GM12878 (cell line): Measurements from ENCODE around the gene VWA3B. TPM values are rescaled to one million over a fixed set of nuclear protein-coding genes. Genes with fewer than 3 reads are reported as not detected.

Experiments
- ATAC-seq: fragments of 200-7000 bp; cut with Tn5 transposase; 3 replicates; pipeline ENCODE4 v1.9.1; 2020; ENCODE audit warnings: mild to moderate bottlenecking, moderate library complexity
- BruUV-seq: library from RNA; stranded (reverse); fragments of 400-500 nt; replicated peaks from 2 replicates; lab custom pipeline; 2021; lab: Mats Ljungman, UMichigan
- CTCF ChIA-PET: fragments of 300-600 bp; sonication (Branson Sonifier 250); formaldehyde crosslinking; extraction: SDS; loops from one replicate; lab custom pipeline; 2021; ENCODE audit warnings: inconsistent platforms; lab: Yijun Ruan, JAX
- POLR2A ChIA-PET: fragments of 350-600 bp; formaldehyde crosslinking; extraction: SDS; loops from one replicate; lab custom pipeline; 2021; ENCODE audit warnings: inconsistent platforms; lab: Charles Lee
- RAD21 ChIA-PET: fragments of 300-600 bp; sonication (Branson Sonifier 250); formaldehyde crosslinking; loops from one replicate; lab custom pipeline; 2023; ENCODE audit warnings: antibody characterized with exemption; ENCODE audit not compliant: unreplicated experiment; lab: Charles Lee
- SMC1A ChIA-PET: fragments of 300-600 bp; sonication (Branson Sonifier 250); formaldehyde crosslinking; loops from one replicate; lab custom pipeline; 2023; ENCODE audit not compliant: unreplicated experiment, uncharacterized antibody; lab: Charles Lee
- DNase-seq: peaks from one replicate; pipeline ENCODE4 v3.0.0-alpha.2; 2011; ENCODE audit warnings: low read depth, low spot score
- FAIRE-seq: peaks from 3 replicates; lab custom pipeline; 2011; peaks lifted over from hg19 to GRCh38; lab: Jason Lieb, UNC
- H2AFZ ChIP-seq: 2 replicates; pipeline ENCODE4 v1.6.0; 2011; ENCODE audit warnings: low read depth, low read length, control low read depth; ENCODE audit not compliant: control insufficient read depth
- H3K27ac ChIP-seq: 2 replicates; pipeline ENCODE4 v1.5.1; 2011; ENCODE audit warnings: control low read depth; ENCODE audit not compliant: control insufficient read depth, insufficient read depth
- H3K27me3 ChIP-seq, 2 experiments: replicated peaks in 1 of 2; 2 replicates each; pipeline versions ENCODE4 v1.6.0 to v1.6.1; 2011; ENCODE audit warnings: low read length in 1 of 2; ENCODE audit not compliant: control insufficient read depth in 2 of 2, insufficient read depth in 2 of 2
- H3K36me3 ChIP-seq, 2 experiments: 2 replicates each; pipeline ENCODE4 v1.5.1; 2011; ENCODE audit warnings: low read length in 1 of 2; ENCODE audit not compliant: control insufficient read depth in 2 of 2, insufficient read depth in 2 of 2
- H3K4me1 ChIP-seq: 2 replicates; pipeline ENCODE4 v1.6.1; 2011; ENCODE audit warnings: mild to moderate bottlenecking, low read length, moderate library complexity, mixed read lengths; ENCODE audit not compliant: control insufficient read depth, insufficient read depth
- H3K4me2 ChIP-seq: 2 replicates; pipeline ENCODE4 v1.6.0; 2011; ENCODE audit warnings: control low read depth; ENCODE audit not compliant: control insufficient read depth, insufficient read depth
- H3K4me3 ChIP-seq: fragments of 200-600 bp; sonication (generic); 2 replicates; pipeline ENCODE4 v1.5.1; 2016
- H3K79me2 ChIP-seq: 2 replicates; pipeline ENCODE4 v1.6.0; 2011; ENCODE audit warnings: low read length; ENCODE audit not compliant: control insufficient read depth, insufficient read depth
- H3K9ac ChIP-seq: 2 replicates; pipeline ENCODE4 v1.8.0; 2011; ENCODE audit warnings: low read length, control low read depth, mixed read lengths; ENCODE audit not compliant: control insufficient read depth, insufficient read depth
- H3K9me3 ChIP-seq: replicated peaks from 3 replicates; pipeline ENCODE4 v1.5.1; 2011; ENCODE audit warnings: mild to moderate bottlenecking, low read length; ENCODE audit not compliant: control insufficient read depth, insufficient read depth
- H4K20me1 ChIP-seq: 2 replicates; pipeline ENCODE4 v1.6.0; 2011; ENCODE audit not compliant: control insufficient read depth, insufficient read depth
- EGR1 ChIP-seq, 2 experiments: IDR thresholded peaks; 1 replicate in 1 of 2; 2 replicates in 1 of 2; pipeline ENCODE4 v1.6.1; 2011 to 2012; ENCODE audit warnings: low read depth in 2 of 2, low read length in 2 of 2, borderline replicate concordance in 1 of 2, mild to moderate bottlenecking in 1 of 2, moderate library complexity in 1 of 2
- IKZF1 ChIP-seq: fragments of 450-650 bp; conservative IDR thresholded peaks from 2 replicates; pipeline ENCODE4 v1.6.1; 2017; ENCODE audit warnings: antibody characterized with exemption, mild to moderate bottlenecking
- IKZF2 ChIP-seq, 2 experiments: fragments of 450-650 bp; IDR thresholded peaks; 2 replicates each; pipeline ENCODE4 v1.6.1; 2017; ENCODE audit warnings: mild to moderate bottlenecking in 2 of 2, moderate library complexity in 2 of 2
- KAT2A ChIP-seq: conservative IDR thresholded peaks from 2 replicates; pipeline ENCODE4 v1.6.1; 2011; ENCODE audit warnings: low read depth, low read length; ENCODE audit not compliant: control insufficient read depth
- MXI1 ChIP-seq: fragments of 150-350 bp; IDR thresholded peaks from 2 replicates; pipeline ENCODE4 v1.6.1; 2011; ENCODE audit warnings: low read depth, mild to moderate bottlenecking, inconsistent platforms, low read length, improper control_type of control experiment
- RAD21 ChIP-seq: IDR thresholded peaks from 2 replicates; pipeline ENCODE4 v1.6.1; 2011; ENCODE audit warnings: mild to moderate bottlenecking, low read depth, low read length, moderate library complexity; ENCODE audit not compliant: insufficient read depth
- SPI1 ChIP-seq: IDR thresholded peaks from 2 replicates; pipeline ENCODE4 v1.6.1; 2011; ENCODE audit warnings: low read depth, mild to moderate bottlenecking, low read length, moderate library complexity, borderline replicate concordance; ENCODE audit not compliant: insufficient read depth
- SUPT20H ChIP-seq: IDR thresholded peaks from 2 replicates; pipeline ENCODE4 v1.6.1; 2011; ENCODE audit warnings: low read depth, mild to moderate bottlenecking, low read length, moderate library complexity, borderline replicate concordance; ENCODE audit not compliant: control insufficient read depth
- TCF3 ChIP-seq: IDR thresholded peaks from 2 replicates; pipeline ENCODE4 v1.6.1; 2012; ENCODE audit warnings: low read depth, mild to moderate bottlenecking, low read length, borderline replicate concordance; ENCODE audit not compliant: insufficient read depth
- WGBS: methylation state at CpG from one replicate; pipeline ENCODE4 v1.1.6; 2016; ENCODE audit warnings: low lambda C conversion rate; ENCODE audit not compliant: insufficient replicate concordance, insufficient coverage; ENCODE audit errors: missing lambda C conversion rate; 5-methylcytosine and 5-hydroxymethylcytosine counted together
- in situ Hi-C: fragments of 300-500 bp; cut with MboI; formaldehyde crosslinking; loops from 9 replicates; pipeline ENCODE4 v1.14.3; 2018; ENCODE audit warnings: mixed read lengths
- intact Hi-C: fragments of 100-400 bp; cut with micrococcal nuclease; formaldehyde crosslinking; loops from one replicate; pipeline ENCODE4 v1.14.2; 2022; ENCODE audit not compliant: unreplicated experiment
- polyA plus RNA-seq, 11 experiments: library from polyadenylated mRNA; depleted of rRNA in 4 of 11; unstranded in 6 of 11; stranded (reverse) in 5 of 11; fragments of >200 nt; fragmentation: Nextera tagmentation in 4 of 11; fragmentation: Illumina TruSeq in 1 of 11; extraction: Ambion mirVana in 4 of 11; extraction: Trizol in 1 of 11; gene quantifications; 1 replicate in 1 of 11; 2 replicates in 10 of 11; pipeline versions ENCODE4 v1.2.1 to v1.2.3, GENCODE V29; 2011 to 2016; ENCODE audit warnings: inconsistent platforms in 2 of 11, missing spikeins in 2 of 11, low read depth in 1 of 11
- total RNA-seq, 4 experiments: library from RNA; depleted of rRNA in 3 of 4; stranded (reverse); fragments of >200 nt in 3 of 4; fragmentation: Illumina TruSeq in 1 of 4; extraction: Trizol in 1 of 4; gene quantifications; 2 replicates each; pipeline versions ENCODE4 v1.2.1 to v1.2.3, GENCODE V29; 2013 to 2021
- TF ChIP-seq, protein P1 (sequence below): IDR thresholded peaks from 2 replicates; pipeline ENCODE4 v1.6.1; 2012; ENCODE audit warnings: low read depth, low read length, improper control_type of control experiment

VWA3B gene
- total and polyA plus RNA-seq, 10 of the 15 experiments (the other 5 are each of a cell fraction or from before 2014, with no cell fraction given), result 0.04 to 0.86 (median 0.19) TPM; not detected in 4

DNA sequence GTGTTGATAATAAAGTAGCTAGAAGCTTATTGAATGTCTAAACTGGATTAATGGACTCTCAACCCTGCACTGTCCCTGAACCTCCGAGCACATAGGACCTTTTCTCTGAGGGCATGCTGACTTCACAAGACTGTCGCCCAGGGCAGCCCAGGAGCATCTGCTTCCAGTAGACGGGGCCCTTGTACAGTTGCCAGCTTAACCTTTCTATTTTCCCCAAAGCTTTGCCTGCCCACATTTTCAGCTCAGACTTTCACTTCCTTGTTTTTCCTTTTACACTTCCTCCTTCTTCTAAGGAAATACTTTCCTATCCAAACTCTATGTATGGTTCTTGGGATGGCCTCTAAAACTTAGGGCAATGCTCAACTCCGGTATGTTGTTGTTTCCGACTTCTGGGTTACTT lies 1.3 kb downstream of the VWA3B start:
- ChIA-PET CTCF (interaction anchor here (0.8 to 1.5 kb wide), 4 partner anchors 60 to 390 kb away, joined by 3 to 5 read pairs (median 4); no protein-coding TSS in a partner anchor), RAD21 (interaction anchor here (1.1 to 1.7 kb wide), 2 partner anchors 72 to 93 kb away, joined by 3 read pairs; no protein-coding TSS in a partner anchor), SMC1A (interaction anchor here (0.8 to 3.1 kb wide), 7 partner anchors 34 to 302 kb away, joined by 3 to 14 read pairs (median 3); no protein-coding TSS in a partner anchor), POLR2A (interaction anchor here (1.2 kb wide), 1 partner anchor 43 kb away, joined by 3 read pairs; no protein-coding TSS in a partner anchor)
- no peaks in the 10 kb centered on the region for H4K20me1 ChIP-seq
- no peak overlapping the region for H2AFZ ChIP-seq
- H3K36me3 ChIP-seq, result no peaks in the 10 kb centered on the region
- peaks cover 13% of the 10 kb centered on the region for H3K4me1 ChIP-seq
- no peak overlapping the region for H3K4me3 ChIP-seq
- H3K27ac ChIP-seq, result no peak overlapping the region
- no TSS peak for BruUV-seq
- peak; percentile 57 for TF ChIP-seq IKZF1
- peak; percentile 33 to 57; a peak in 1 of 4 replicates for TF ChIP-seq IKZF2 (IDR thresholded peaks at IDR 0.05)
- peak; percentile 21; the same call in 1 of the 2 replicates for TF ChIP-seq RAD21
- no peak for TF ChIP-seq MXI1
- no peak for TF ChIP-seq TCF3
- peak; percentile 90 for TF ChIP-seq SPI1
- H3K27me3 ChIP-seq, result no peaks in the 10 kb centered on the region
- DNase-seq (no peak), FAIRE-seq (no peak), ATAC-seq (peak; percentile 39; the same call in 2 of the 3 replicates)
- no peaks in the 10 kb centered on the region for H3K9me3 ChIP-seq
- in situ Hi-C loops, result no loop called here
- WGBS, result 51% methylated on average over 5 of the region's 5 CpGs
- intact Hi-C loops, result loop anchor here (5.0 to 10.0 kb wide), 2 partner anchors 76 to 123 kb away; no protein-coding TSS in a partner anchor
- no peak overlapping the region for H3K9ac ChIP-seq
- H3K79me2 ChIP-seq, result no peaks in the 10 kb centered on the region
- no peak overlapping the region for H3K4me2 ChIP-seq

DNA sequence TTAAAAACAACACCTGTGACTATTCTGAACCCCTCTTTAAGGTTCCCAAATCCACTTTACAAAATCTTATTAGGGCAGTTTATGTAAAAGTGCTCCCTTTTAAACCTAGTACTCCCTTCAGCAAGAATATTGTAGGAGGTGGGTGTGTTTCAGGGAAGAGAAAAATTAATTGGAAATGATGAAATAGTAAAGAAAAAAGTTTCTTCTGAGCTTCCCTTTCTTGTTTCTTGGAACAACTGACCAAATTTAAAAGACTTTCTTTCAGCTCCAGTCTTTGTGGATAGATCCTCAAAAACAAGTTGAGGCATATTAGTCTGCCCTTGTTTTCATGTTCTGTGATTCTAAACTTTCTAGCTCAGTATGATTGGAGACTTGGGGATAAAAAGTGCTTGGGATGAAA lies 3.0 kb downstream of the VWA3B start:
- no peaks in the 10 kb centered on the region; the same call in 2 of the 3 replicates for H3K9me3 ChIP-seq
- H4K20me1 ChIP-seq, result no peaks in the 10 kb centered on the region
- H3K4me3 ChIP-seq, result no peak overlapping the region
- FAIRE-seq, result no peak
- no peak overlapping the region for H3K9ac ChIP-seq
- H3K4me1 ChIP-seq, result peaks cover 13% of the 10 kb centered on the region
- no TSS peak for BruUV-seq
- SMC1A ChIA-PET, result interaction anchor here (0.6 to 3.1 kb wide), 7 partner anchors 17 to 283 kb away, joined by 3 to 14 read pairs (median 3); no protein-coding TSS in a partner anchor
- CTCF ChIA-PET, result interaction anchor here (0.9 kb wide), 1 partner anchor 9 kb away, joined by 6 read pairs; no protein-coding TSS in a partner anchor
- TF ChIP-seq EGR1 (IDR thresholded peaks at IDR 0.05; ENCODE audit: borderline replicate concordance in 1 of 2, low read depth in 2 of 2, low read length in 2 of 2) (no peak), SUPT20H (no peak), KAT2A (no peak)
- TF ChIP-seq, protein P1, sequence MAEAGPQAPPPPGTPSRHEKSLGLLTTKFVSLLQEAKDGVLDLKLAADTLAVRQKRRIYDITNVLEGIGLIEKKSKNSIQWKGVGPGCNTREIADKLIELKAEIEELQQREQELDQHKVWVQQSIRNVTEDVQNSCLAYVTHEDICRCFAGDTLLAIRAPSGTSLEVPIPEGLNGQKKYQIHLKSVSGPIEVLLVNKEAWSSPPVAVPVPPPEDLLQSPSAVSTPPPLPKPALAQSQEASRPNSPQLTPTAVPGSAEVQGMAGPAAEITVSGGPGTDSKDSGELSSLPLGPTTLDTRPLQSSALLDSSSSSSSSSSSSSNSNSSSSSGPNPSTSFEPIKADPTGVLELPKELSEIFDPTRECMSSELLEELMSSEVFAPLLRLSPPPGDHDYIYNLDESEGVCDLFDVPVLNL, result no peak
- TF ChIP-seq, all 136 proteins: peak for 0
- intact Hi-C loops, result loop anchor here (5.0 to 10.0 kb wide), 3 partner anchors 78 to 283 kb away; no protein-coding TSS in a partner anchor
- H3K79me2 ChIP-seq, result no peaks in the 10 kb centered on the region
- no peak overlapping the region for H2AFZ ChIP-seq
- ChIA-PET RAD21 (no interaction called here), POLR2A (interaction anchor here (1.3 kb wide), 1 partner anchor 9 kb away, joined by 3 read pairs; no protein-coding TSS in a partner anchor)
- in situ Hi-C loops, result no loop called here
- no peak for ATAC-seq
- no peak overlapping the region for H3K4me2 ChIP-seq
- H3K27me3 ChIP-seq, result no peaks in the 10 kb centered on the region
- H3K36me3 ChIP-seq, result no peaks in the 10 kb centered on the region
- no peak overlapping the region for H3K27ac ChIP-seq
- no peak for DNase-seq
